ENCODE data around the gene STBD1.

The STBD1 gene

DNA sequence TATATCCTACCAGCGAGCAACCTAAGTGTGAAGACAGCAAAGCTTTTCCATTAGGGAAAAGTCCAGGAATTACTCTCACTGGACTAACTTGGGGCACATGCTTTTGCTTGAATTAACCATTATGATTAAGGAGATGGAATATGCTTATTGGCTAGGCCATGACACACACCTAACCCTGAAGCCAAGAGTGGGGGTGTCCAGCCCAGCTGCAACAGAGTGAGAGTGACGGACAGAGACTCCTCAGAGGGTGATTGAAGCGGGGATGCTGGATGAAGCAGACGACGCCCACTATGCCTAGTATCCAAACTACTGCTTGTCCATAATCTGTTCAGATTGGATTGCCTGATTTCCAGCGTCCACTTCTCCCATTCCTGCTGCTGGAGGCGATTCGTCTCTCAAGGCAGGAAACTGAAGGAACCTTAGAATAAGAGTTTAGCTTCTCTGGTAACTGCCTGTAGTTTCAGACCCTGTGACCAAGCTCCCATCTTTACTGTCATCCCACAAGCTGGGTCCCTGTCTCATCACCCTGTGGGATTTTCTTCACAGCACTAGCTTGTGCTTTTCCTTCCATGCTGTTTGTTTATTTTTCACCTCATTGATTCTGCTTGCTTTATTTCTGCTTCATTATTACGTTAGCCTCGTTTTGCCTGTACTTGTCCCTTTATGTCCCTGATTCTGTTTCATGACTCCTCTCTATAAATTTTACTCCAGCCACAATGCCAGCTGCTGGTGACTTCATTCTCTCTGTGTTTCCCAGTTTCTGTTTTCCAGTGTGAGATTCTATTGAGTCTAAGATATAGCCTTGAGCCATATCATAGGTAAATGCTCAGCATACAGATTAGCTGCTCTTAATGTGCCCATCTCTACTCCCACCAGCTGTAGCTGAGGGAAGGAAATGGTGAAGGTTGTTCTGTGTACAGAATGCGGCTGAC, 36.0 kb upstream of the STBD1 start:
- TF ChIP-seq, protein P1, sequence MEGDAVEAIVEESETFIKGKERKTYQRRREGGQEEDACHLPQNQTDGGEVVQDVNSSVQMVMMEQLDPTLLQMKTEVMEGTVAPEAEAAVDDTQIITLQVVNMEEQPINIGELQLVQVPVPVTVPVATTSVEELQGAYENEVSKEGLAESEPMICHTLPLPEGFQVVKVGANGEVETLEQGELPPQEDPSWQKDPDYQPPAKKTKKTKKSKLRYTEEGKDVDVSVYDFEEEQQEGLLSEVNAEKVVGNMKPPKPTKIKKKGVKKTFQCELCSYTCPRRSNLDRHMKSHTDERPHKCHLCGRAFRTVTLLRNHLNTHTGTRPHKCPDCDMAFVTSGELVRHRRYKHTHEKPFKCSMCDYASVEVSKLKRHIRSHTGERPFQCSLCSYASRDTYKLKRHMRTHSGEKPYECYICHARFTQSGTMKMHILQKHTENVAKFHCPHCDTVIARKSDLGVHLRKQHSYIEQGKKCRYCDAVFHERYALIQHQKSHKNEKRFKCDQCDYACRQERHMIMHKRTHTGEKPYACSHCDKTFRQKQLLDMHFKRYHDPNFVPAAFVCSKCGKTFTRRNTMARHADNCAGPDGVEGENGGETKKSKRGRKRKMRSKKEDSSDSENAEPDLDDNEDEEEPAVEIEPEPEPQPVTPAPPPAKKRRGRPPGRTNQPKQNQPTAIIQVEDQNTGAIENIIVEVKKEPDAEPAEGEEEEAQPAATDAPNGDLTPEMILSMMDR (conservative IDR thresholded peaks at IDR 0.05): no peak
- H3K27ac ChIP-seq: no peak overlapping the region

DNA sequence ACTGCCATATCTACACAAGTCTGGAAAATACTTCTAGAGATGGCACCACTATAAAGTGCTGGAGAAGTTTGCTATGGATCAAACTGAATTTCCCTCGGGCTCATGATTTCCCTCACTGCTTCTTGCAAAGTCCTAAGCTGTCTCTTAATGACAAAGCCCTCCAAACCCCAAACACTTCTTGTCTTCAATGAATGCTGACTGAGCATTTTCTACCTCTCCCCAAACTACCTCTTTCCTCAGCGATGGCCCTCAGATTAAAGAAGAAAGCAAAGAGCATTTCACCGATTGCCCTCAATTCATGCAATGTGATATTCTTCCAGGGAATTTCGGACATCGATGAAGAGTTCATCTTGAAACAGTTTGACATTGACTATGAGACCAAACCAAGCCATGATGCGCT, 35.3 kb upstream of the STBD1 start:
- TF ChIP-seq, protein P1 (conservative IDR thresholded peaks at IDR 0.05): no peak

DNA sequence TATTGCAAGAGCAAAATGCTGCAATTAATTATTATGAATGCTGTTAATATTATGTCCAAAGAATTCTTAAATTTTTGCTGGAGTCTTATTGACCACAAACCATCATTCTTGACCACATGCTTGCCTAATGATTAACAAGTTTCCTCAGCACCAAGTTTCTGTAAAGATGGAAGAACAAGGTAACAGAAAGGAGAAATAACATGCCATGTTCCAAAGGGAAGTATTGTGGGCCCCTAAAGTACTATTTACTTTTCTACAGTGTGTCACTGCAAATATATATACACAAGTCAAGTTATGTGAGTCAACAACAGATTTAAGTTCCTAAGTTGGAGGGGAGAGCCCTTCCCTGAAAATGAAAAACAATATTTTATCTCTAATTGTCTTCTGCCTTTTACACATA, 34.5 kb upstream of the STBD1 start:
- H3K27ac ChIP-seq: no peak overlapping the region
- TF ChIP-seq, protein P1 (conservative IDR thresholded peaks at IDR 0.05): no peak

More for the DNA sequence above, 35.3 kb upstream of the STBD1 start:
- H3K27ac ChIP-seq: no peak overlapping the region

DNA sequence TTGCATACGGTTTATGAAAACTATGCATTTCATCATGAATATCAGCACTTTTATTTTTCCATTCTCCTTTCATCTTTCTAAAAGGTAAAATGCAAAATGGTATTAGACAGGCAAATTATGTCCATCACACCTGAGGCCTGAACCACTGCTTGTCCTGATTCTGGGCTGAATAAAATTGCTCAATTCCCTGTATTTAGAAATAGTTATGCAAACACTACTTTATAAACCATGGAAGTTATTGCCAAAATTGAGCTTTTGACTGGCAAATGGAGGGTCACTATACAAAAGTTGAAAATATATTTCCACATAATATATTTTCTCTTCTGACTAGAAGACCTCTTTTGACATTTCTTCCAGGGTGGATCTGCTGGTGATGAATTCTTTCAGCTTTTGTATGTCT, 34.0 kb upstream of the STBD1 start:
- no peak overlapping the region for H3K27ac ChIP-seq
- TF ChIP-seq, protein P1 (conservative IDR thresholded peaks at IDR 0.05): no peak

DNA sequence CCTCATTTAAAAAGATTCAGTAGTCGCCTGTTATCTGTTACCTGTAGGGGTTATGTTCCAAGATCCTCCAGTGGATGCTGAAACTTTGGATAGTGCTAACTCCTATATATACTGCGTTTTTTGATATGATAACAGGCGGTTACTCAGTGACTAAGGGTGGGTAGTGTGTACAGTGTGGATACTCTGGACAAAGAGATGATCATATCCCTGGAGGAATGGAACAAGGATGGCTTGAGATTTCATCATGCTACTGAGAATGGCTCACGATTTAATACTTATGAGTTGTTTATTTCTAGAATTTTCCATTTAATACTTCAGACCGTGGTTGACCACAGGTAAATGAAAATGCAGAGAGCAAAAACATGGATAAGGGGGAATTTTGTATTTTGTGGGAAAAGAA, 33.5 kb upstream of the STBD1 start:
- no peak overlapping the region for H3K27ac ChIP-seq
- TF ChIP-seq, protein P1 (conservative IDR thresholded peaks at IDR 0.05): no peak

DNA sequence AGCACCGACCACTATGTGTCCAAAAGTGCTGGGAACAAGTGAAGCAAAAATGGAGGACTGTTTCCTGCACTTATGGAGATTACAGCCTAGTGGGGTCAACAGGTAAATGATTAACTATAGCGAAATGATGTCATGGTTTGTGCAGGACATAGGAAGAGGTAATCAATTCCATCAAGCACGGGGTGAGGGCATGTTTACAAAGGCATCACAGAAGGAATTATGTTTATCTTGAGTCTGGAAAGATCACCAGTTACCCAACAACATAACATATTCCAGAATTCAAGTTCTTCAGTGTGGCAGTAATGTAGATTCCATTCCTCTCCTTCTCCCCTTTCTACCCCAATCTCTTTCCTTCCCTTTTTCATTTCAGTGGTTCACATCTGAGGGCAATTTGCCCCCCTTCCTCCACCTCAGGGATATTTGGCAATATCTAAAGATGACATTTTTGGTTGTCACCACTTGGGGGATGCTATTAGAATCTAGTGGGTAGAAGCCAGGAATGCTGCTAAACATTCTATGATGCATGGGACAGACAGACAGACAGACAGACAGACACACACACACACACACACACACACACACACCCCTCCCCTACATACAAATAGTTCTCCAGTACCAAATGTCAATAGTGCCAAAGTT, 30.9 kb upstream of the STBD1 start:
- H3K27ac ChIP-seq: no peak overlapping the region
- TF ChIP-seq, protein P1 (conservative IDR thresholded peaks at IDR 0.05): 0 out of 2 replicates have a peak, but pooled peaks have one; percentile 9

DNA sequence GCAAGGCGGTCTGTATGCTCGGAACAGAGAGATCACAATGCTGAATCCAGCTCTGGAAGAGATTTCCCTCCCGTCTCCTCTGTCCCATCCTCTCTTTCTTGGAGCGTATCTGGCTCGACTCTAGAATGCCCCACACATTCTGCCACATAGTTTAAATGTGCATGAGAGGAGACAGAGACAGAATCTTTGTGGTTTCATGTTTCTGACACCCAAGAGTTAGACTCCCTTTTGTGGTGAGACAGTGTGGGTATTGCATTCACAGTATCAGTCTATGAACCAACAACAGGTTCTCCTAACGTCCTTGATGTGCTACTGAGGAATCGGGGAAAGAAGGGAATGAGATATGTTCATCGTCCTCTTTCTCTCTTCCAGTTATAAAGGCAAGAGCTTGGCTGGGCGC, 29.7 kb upstream of the STBD1 start:
- TF ChIP-seq, protein P1 (conservative IDR thresholded peaks at IDR 0.05): no peak
- no peak overlapping the region for H3K27ac ChIP-seq
